HUDEP-2 (cell line): ENCODE data around the gene HCK.

Experiments
- DNase-seq, 76 experiments: peaks; one replicate each; lab custom pipeline; 2025; ENCODE audit not compliant: unreplicated experiment in 76 of 76; lab: John Stamatoyannopoulos, UW

HCK gene

GRCh38 chr20:32124916-32125454, 72.9 kb downstream of the HCK start:
- DNase-seq, result no peak

DNA sequence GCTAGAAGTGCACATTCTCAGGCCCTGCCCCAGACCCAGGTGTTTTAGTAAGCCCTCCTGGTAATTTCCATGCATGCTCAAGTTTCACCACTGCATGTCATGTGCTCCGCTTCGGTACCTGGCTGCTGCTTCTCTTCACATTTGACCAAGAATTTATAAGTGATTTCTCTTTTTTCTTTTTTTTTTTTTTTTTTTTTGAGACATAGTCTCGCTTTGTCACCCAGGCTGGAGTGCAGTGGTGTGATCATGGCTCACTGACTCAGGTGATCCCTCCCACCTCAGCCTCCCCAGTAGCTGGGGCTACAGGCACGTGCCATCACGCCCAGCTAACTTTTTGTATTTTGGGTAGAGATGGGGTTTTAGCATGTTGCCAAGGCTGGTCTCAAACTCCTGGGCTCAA, 73.5 kb downstream of the HCK start:
- DNase-seq, result no peak

GRCh38 chr20:32126919-32127318, 74.9 kb downstream of the HCK start:
- no peak for DNase-seq

DNA sequence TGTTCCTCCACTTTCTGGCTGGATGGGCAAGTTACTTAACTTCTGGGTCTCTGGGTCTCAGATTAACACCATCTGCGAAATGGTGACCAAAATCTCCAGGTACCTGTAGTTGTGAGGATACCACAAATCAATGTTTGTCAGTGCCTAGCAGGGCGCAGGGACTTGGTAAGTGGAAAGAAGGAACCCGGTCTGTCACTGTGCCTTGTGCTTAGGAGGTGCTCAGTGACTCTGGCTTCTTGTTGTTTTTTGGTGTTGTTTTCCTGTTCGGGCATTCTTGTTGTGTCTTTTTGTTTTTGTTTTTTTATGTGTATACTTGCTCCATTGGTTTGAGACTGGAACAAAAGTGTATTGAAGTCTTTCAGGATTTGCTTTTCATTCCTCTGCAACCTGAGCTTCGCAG, 75.3 kb downstream of the HCK start:
- DNase-seq, result no peak

GRCh38 chr20:32128167-32128566, 76.1 kb downstream of the HCK start:
- DNase-seq, result no peak

DNA sequence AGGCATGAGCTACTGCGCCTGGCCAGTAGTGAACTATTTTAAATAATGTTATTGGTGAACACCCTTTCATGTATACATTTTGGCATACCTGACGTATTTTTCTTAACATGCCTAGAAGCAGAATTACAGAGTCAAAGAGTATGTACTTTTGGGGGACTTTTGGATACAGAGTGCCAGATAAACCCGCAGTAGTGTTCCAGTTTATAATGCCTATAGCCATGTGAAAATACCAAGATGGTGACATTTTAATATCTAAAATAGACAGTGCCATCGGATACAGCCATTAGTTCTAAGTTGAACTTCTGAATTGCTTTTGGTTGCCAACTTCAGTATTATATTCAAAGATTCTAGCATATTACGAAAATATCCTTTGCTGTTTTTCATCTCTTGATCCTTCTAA, 77.8 kb downstream of the HCK start:
- no peak for DNase-seq

DNA sequence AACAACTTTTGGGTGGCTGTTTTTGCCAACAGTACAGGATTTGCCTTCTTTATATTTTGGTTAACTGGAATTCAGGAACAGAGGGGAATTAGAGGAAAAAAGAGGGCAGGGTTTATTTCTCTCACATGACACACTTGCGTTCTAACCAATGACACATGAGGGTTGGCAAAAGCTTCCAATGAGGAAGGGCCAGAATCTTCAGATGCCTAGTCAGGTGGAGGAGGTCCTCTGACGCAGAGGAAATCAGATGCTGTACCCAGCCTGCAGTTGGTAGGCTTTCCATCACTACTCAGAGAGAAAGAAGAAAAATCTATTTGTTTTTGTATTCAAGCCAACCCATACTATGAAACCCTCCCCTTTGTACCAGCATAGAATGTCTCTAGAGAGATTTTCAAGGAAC, 78.3 kb downstream of the HCK start:
- no peak for DNase-seq

DNA sequence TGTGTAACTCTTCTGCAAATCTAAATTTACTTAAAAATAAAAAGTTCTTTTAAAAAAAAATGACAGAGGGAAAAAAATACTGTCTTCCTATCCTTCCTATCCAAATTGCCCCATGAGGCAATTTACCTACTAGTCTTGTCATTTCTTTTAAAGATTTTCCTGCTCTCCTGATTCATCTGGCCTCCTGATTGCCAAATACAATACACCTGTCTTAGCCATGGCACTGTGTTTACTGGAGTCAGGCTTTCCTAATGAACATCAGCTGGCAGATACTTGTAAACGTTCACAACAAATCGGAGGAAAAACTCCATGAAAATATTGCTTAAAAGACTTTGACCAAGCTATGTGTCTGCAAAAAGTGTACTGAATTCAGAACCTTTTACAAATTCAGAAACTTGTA, 78.9 kb downstream of the HCK start:
- DNase-seq, result no peak

DNA sequence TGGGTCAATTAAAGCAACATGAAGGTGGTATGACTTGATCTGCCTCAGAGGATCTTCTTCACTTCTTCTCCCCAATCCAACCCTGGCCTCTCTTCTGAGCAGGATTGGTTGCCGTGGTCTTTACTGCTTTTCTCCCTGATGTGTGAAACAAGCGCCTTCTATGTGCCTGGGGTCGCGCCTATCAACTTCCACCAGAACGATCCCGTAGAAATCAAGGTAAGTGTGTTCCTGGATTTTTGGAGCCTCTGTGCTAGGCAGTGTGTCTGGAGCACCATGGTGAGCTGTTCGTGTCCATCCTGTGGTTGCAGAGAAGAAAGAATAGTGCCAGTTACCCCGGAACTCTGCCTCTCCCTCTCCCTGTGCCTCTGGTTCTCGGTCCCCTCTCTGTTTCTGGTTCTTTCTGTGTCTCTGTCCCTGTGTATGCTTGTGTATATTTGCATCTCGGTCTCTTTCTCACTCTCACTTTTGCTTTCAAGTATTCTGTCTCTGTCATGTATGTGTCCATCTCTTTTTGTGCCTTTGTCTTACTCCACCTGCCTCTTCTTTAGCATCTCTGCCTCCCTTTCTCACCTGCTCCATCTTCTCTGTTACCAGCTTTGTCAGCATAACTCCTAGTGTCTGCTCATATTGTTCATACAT, 81.0 kb downstream of the HCK start:
- DNase-seq, result no peak

DNA sequence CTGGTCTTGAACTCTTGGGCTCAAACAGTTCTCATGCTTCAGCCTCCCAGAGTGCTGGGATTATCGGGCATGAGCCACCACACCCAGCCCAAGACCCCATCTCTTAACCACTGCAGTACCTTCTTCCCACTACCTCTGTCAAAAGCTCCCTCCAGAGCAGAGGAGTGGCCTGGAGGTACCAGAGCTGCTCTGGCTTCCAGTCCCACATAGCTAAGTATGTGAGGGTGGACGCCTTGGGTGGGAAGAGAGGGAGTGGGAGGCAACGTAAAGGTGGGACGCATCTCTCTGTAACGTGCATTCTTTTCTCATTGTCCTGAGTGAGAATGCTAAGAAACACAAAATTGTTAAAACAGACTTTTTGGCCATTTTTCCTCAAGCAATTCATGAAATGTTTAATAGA, 82.0 kb downstream of the HCK start:
- no peak for DNase-seq

GRCh38 chr20:32135983-32136515, 84.0 kb downstream of the HCK start:
- no peak for DNase-seq

DNA sequence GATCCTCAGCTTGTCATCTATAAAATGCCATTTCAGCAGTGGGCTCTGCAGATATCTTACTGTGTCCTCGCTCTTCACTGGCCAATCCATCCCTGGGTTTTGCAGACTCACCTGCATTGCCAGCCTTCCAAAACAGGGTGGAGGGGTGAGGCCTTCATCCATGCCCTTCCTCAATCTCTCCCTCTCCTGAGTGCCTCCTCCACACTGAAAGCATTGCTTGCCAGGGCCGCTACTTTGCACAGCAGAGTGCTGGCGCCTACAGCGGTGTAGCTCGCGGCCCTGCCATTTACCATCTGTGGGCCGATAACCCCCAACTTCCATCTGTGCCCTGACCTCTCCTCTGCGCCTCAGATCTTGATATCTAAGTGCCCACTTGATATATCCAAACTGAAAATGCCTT, 86.9 kb downstream of the HCK start:
- DNase-seq, result no peak

DNA sequence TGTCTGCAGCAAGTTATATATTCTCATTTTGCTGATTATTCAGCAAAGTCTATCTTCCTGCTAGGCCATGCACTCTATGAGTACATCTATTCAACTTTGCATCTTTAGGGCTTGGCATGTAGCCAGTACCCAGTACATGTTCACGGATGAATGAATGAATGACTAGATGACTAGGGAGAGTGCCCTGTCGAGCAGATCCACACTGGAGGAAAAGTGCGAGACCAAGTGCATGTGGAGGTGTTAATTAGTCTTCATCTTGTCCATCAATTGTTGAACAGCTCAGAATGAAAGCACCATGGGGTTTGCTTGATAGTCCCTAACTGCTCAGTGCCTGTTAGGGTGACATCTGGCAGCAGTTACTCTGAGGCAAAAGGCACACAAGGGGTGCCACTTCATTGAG, 87.9 kb downstream of the HCK start:
- DNase-seq, result no peak

DNA sequence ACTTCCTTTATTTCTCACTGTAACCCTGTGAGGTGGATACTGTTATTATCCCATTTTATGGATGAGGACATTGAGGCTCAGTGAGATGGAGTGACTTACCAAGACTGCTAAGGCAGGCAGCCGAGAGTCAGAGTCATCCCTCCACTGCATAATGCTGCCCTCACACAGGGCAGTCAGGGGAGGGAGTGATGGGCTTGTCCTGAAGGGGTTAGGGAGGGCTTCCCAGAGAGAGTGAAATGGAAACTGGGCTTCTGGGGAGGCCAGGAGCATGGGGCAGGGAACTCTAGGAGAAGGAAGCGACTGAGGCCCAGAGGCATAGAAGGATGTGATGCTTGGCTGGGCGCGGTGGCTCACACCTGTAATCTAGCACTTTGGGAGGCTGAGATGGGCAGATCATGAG, 88.6 kb downstream of the HCK start:
- no peak for DNase-seq

DNA sequence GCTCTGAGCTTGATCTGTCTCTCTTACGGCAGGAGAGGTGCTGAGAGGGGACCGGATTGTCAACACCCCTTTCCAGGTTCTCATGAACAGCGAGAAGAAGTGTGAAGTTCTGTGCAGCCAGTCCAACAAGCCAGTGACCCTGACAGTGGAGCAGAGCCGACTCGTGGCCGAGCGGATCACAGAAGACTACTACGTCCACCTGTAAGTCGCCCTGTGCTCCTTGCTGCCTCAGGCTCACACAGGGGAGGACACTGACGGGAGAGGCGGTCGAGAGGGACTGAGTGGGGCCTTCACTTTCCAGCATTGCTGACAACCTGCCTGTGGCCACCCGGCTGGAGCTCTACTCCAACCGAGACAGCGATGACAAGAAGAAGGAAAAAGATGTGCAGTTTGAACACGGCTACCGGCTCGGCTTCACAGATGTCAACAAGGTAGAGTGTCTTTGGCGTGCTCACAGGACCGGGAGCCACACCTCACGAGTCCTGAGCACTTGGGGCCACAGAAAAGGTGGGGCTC, 89.5 kb downstream of the HCK start:
- DNase-seq, result no peak

- no peak for DNase-seq
Observed at GRCh38 chr20:32142088-32142487, 90.0 kb downstream of the HCK start.

GRCh38 chr20:32142991-32143390, 90.9 kb downstream of the HCK start:
- no peak for DNase-seq

DNA sequence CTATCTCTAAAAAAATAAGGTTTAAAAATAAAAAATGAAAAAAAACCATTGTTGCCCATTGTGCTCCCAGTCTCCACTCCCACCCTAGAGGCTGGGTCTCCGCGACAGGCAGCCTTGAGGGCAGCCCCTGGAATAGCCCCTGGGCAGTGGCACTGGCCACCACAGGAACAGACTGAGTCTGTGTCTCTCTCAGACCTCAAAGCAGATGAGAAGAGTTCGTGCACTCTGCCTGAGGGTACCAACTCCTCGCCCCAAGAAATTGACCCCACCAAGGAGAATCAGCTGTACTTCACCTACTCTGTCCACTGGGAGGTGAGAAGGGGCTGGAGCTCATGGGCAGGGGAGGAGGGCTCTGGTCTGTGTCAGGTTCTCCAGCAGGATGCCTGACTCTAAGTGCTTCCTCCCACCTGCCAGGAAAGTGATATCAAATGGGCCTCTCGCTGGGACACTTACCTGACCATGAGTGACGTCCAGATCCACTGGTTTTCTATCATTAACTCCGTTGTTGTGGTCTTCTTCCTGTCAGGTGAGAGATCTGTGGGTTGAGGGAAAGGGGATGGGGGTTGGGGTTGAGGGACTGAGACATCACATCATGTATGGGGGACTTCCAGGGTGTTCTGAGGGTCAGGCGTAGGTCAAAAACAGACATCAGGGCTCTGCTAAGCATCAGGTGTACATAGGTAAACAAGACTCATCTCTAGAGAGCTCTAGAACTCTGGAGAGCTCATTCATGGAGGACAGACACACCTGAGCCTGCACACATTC, 93.0 kb downstream of the HCK start:
- DNase-seq, result no peak

- no peak for DNase-seq
Observed at GRCh38 chr20:32149566-32150170, 97.6 kb downstream of the HCK start.

DNA sequence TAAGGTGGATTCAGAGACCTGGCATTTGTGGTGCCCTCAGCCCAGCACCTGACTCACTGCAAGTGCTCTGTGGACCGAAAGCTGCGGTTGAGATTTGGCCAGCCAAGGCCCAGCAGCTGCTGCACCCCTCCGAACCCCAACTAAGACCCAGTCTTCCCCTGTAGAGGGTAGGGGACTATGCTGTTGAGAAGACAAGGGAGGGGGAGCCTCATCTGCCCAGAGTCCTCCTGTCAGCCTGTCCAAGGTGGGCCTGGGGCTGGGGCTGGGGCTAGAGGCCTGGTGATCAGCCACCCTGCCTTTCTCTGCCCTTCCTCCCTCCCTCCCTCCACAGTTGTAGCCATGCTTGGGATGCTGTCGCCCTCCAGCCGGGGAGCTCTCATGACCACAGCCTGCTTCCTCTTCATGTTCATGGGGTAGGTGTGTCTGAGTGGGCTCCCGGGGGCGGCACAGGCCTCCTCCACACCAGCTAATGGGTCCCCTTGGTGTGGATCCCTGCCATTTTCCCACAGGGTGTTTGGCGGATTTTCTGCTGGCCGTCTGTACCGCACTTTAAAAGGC, 98.3 kb downstream of the HCK start:
- DNase-seq, result no peak
